WTC11 (cell line): ENCODE data around the gene FAM50B. TPM values are rescaled to one million over a fixed set of nuclear protein-coding genes. Genes with fewer than 3 reads are reported as not detected.

Source experiments
- ATAC-seq: fragments of 200-7000 bp; cut with Tn5 transposase; 2 replicates; pipeline ENCODE4 v1.10.0; 2021; ENCODE audit warnings: mild to moderate bottlenecking, moderate library complexity
- CTCF ChIA-PET: fragments of 300-600 bp; sonication (Branson Sonifier 250); formaldehyde crosslinking; loops from one replicate; lab custom pipeline; 2021; ENCODE audit warnings: antibody characterized with exemption; lab: Charles Lee
- POLR2A ChIA-PET: fragments of 350-600 bp; sonication (Branson Sonifier 250); formaldehyde crosslinking; loops from one replicate; lab custom pipeline; 2021; ENCODE audit warnings: antibody characterized with exemption; lab: Charles Lee
- DNase-seq: peaks from one replicate; pipeline ENCODE4 v3.0.0; 2021; ENCODE audit warnings: low spot score
- H3K27ac Mint-ChIP-seq: 2 replicates; pipeline ENCODE4 v1.8.0; 2021; ENCODE audit warnings: mixed read lengths
- H3K27me3 Mint-ChIP-seq: 2 replicates; pipeline ENCODE4 v1.8.0; 2021; ENCODE audit warnings: low read depth, mild to moderate bottlenecking, moderate library complexity, mixed read lengths
- H3K36me3 Mint-ChIP-seq: 2 replicates; pipeline ENCODE4 v1.8.0; 2021; ENCODE audit warnings: mixed read lengths
- H3K4me1 Mint-ChIP-seq: 2 replicates; pipeline ENCODE4 v1.8.0; 2022; ENCODE audit warnings: mixed read lengths
- H3K4me3 Mint-ChIP-seq: 2 replicates; pipeline ENCODE4 v1.8.0; 2021; ENCODE audit warnings: mild to moderate bottlenecking, moderate library complexity, mixed read lengths
- H3K9me3 Mint-ChIP-seq: 2 replicates; pipeline ENCODE4 v1.8.0; 2021; ENCODE audit warnings: mixed read lengths
- ATF2 ChIP-seq: sonication (generic); formaldehyde crosslinking; IDR thresholded peaks from 2 replicates; pipeline ENCODE4 v1.8.1; 2022; ENCODE audit warnings: low read depth, missing genetic modification reagents, borderline replicate concordance
- ATF3 ChIP-seq: sonication (generic); formaldehyde crosslinking; conservative IDR thresholded peaks from 2 replicates; pipeline ENCODE4 v1.8.1; 2022; ENCODE audit warnings: mild to moderate bottlenecking, missing genetic modification reagents
- CBFB ChIP-seq: sonication (generic); formaldehyde crosslinking; IDR thresholded peaks from 2 replicates; pipeline ENCODE4 v1.8.1; 2022; ENCODE audit warnings: mild to moderate bottlenecking, low read depth, missing genetic modification reagents
- CREB1 ChIP-seq: sonication (generic); formaldehyde crosslinking; IDR thresholded peaks from 2 replicates; pipeline ENCODE4 v1.8.0; 2023; ENCODE audit warnings: mild to moderate bottlenecking, missing genetic modification reagents
- GABPB1 ChIP-seq: sonication (generic); formaldehyde crosslinking; IDR thresholded peaks from 2 replicates; pipeline ENCODE4 v1.8.1; 2023; ENCODE audit warnings: mild to moderate bottlenecking, missing genetic modification reagents
- GRHL2 ChIP-seq: fragments of 250-450 bp; sonication (Bioruptor Pico); IDR thresholded peaks from 2 replicates; pipeline ENCODE4 v1.8.0; 2022; ENCODE audit warnings: mild to moderate bottlenecking, moderate library complexity; ENCODE audit not compliant: insufficient replicate concordance, severe bottlenecking
- HMGA2 ChIP-seq: fragments of 250-450 bp; sonication (Bioruptor Pico); IDR thresholded peaks from 2 replicates; pipeline ENCODE4 v1.4.0; 2021; ENCODE audit warnings: mild to moderate bottlenecking, moderate library complexity
- JAZF1 ChIP-seq: fragments of 250-450 bp; sonication (Bioruptor Pico); IDR thresholded peaks from 2 replicates; pipeline ENCODE4 v1.9.0; 2021; ENCODE audit warnings: moderate library complexity, mild to moderate bottlenecking, inconsistent platforms
- JUN ChIP-seq: sonication (generic); formaldehyde crosslinking; IDR thresholded peaks from 2 replicates; pipeline ENCODE4 v1.8.0; 2023; ENCODE audit warnings: mild to moderate bottlenecking, missing genetic modification reagents
- KAT7 ChIP-seq: sonication (generic); formaldehyde crosslinking; IDR thresholded peaks from 2 replicates; pipeline ENCODE4 v1.8.1; 2023; ENCODE audit warnings: missing genetic modification reagents, mild to moderate bottlenecking, borderline replicate concordance
- MXD4 ChIP-seq: fragments of 250-450 bp; sonication (Bioruptor Pico); IDR thresholded peaks from 2 replicates; pipeline ENCODE4 v1.8.0; 2021; ENCODE audit warnings: mild to moderate bottlenecking, moderate library complexity, borderline replicate concordance
- NFE2L1 ChIP-seq: sonication (generic); formaldehyde crosslinking; IDR thresholded peaks from 2 replicates; pipeline ENCODE4 v1.8.1; 2023; ENCODE audit warnings: missing genetic modification reagents
- TCF7 ChIP-seq: sonication (generic); formaldehyde crosslinking; IDR thresholded peaks from 2 replicates; pipeline ENCODE4 v1.8.0; 2022; ENCODE audit warnings: mild to moderate bottlenecking, low read depth, missing genetic modification reagents, moderate library complexity
- USF2 ChIP-seq: sonication (generic); formaldehyde crosslinking; IDR thresholded peaks from 2 replicates; pipeline ENCODE4 v1.8.1; 2023; ENCODE audit warnings: mild to moderate bottlenecking, missing genetic modification reagents, moderate library complexity
- ZNF121 ChIP-seq: sonication (generic); formaldehyde crosslinking; IDR thresholded peaks from 2 replicates; pipeline ENCODE4 v1.8.0; 2023; ENCODE audit warnings: missing genetic modification reagents
- ZNF263 ChIP-seq: sonication (generic); formaldehyde crosslinking; IDR thresholded peaks from 2 replicates; pipeline ENCODE4 v1.8.1; 2022; ENCODE audit warnings: low read depth, mild to moderate bottlenecking, moderate library complexity, missing genetic modification reagents
- ZNF396 ChIP-seq: fragments of 250-450 bp; sonication (Bioruptor Pico); IDR thresholded peaks from 2 replicates; pipeline ENCODE4 v1.8.0; 2021; ENCODE audit warnings: mild to moderate bottlenecking, moderate library complexity, borderline replicate concordance
- ZNF512 ChIP-seq: sonication (generic); formaldehyde crosslinking; IDR thresholded peaks from 2 replicates; pipeline ENCODE4 v1.8.1; 2022; ENCODE audit warnings: missing genetic modification reagents, borderline replicate concordance
- ZNF671 ChIP-seq: fragments of 250-450 bp; sonication (Bioruptor Pico); IDR thresholded peaks from 2 replicates; pipeline ENCODE4 v1.8.0; 2021; ENCODE audit warnings: mild to moderate bottlenecking
- total RNA-seq: library from RNA; stranded (reverse); gene quantifications from 3 replicates; pipeline ENCODE4 v1.2.3, GENCODE V29; 2021
- TF ChIP-seq, protein P1 (sequence below): sonication (generic); formaldehyde crosslinking; IDR thresholded peaks from 2 replicates; pipeline ENCODE4 v1.8.1; 2023; ENCODE audit warnings: mild to moderate bottlenecking, moderate library complexity, missing genetic modification reagents
- TF ChIP-seq, protein P2 (sequence below): sonication (generic); formaldehyde crosslinking; IDR thresholded peaks from 2 replicates; pipeline ENCODE4 v1.8.1; 2023; ENCODE audit warnings: mild to moderate bottlenecking, missing genetic modification reagents, moderate library complexity
- TF ChIP-seq, protein P3 (sequence below): sonication (generic); formaldehyde crosslinking; IDR thresholded peaks from 2 replicates; pipeline ENCODE4 v1.8.0; 2022; ENCODE audit warnings: mild to moderate bottlenecking, missing genetic modification reagents

Gene FAM50B
- total RNA-seq, 1 experiment from 2014 or later: 2.1 TPM

DNA sequence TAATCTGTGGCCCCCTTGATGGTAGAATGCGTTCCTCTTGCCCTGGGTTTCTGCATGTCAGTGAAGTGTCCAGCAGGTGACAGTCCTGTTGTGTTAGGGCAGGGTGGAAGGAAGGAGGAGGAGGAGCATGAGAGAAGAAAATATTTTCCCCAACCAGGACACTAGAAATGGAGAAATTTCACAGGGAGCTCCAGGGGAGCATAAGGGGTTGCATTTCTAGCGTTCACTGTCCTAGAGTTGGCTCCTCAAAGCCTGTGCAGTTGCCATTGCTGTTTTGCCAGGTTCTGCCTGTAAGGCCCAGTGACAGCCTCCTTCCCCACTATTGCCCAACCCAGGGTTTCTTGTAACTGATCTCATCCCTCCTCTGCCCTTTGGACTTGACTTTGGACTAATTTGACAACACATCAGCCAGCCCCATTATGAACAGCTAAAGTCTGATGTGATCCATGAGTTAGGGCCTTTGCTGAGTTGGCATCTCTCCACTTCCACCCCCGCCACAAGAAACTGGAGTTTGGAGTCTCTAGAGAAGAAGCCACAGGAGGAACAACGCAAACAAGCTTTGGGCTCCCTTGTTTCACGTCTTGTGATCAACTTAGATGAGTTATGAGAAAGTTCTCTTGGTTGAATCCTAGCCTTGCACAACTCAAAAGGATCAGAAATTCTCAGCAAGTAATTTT lies 14.0 kb upstream of the FAM50B start:
- ATAC-seq (no peak), DNase-seq (no peak)
- TF ChIP-seq GABPB1: peak; percentile 64; the same call in 1 of the 2 replicates
- TF ChIP-seq HMGA2 (CRISPR knock-in tag): no peak
- peaks cover 7% of the 10 kb centered on the region for H3K4me1 Mint-ChIP-seq
- POLR2A ChIA-PET: no interaction called here
- H3K27me3 Mint-ChIP-seq: no peaks in the 10 kb centered on the region
- no peaks in the 10 kb centered on the region for H3K9me3 Mint-ChIP-seq
- H3K27ac Mint-ChIP-seq: no peak overlapping the region
- CTCF ChIA-PET: interaction anchor here (0.7 to 1.5 kb wide), 3 partner anchors 14 to 155 kb away, joined by 3 to 19 read pairs (median 3); partner anchors contain the start of gene FAM50B
- no peak overlapping the region for H3K4me3 Mint-ChIP-seq
- no peaks in the 10 kb centered on the region for H3K36me3 Mint-ChIP-seq

- no peak for DNase-seq
- H3K4me1 Mint-ChIP-seq: peaks cover 7% of the 10 kb centered on the region
- H3K36me3 Mint-ChIP-seq: no peaks in the 10 kb centered on the region
- ChIA-PET CTCF (interaction anchor here (0.7 to 1.5 kb wide), 3 partner anchors 14 to 155 kb away, joined by 3 to 19 read pairs (median 3); partner anchors contain the start of gene FAM50B), POLR2A (no interaction called here)
- no peak overlapping the region for H3K4me3 Mint-ChIP-seq
- no peak for ATAC-seq
- TF ChIP-seq, protein P1, sequence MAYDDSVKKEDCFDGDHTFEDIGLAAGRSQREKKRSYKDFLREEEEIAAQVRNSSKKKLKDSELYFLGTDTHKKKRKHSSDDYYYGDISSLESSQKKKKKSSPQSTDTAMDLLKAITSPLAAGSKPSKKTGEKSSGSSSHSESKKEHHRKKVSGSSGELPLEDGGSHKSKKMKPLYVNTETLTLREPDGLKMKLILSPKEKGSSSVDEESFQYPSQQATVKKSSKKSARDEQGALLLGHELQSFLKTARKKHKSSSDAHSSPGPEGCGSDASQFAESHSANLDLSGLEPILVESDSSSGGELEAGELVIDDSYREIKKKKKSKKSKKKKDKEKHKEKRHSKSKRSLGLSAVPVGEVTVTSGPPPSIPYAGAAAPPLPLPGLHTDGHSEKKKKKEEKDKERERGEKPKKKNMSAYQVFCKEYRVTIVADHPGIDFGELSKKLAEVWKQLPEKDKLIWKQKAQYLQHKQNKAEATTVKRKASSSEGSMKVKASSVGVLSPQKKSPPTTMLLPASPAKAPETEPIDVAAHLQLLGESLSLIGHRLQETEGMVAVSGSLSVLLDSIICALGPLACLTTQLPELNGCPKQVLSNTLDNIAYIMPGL (CRISPR knock-in tag): no peak
- TF ChIP-seq, protein P2, sequence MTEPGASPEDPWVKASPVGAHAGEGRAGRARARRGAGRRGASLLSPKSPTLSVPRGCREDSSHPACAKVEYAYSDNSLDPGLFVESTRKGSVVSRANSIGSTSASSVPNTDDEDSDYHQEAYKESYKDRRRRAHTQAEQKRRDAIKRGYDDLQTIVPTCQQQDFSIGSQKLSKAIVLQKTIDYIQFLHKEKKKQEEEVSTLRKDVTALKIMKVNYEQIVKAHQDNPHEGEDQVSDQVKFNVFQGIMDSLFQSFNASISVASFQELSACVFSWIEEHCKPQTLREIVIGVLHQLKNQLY: no peak
- no peaks in the 10 kb centered on the region for H3K9me3 Mint-ChIP-seq
- no peak overlapping the region for H3K27ac Mint-ChIP-seq
- H3K27me3 Mint-ChIP-seq: no peaks in the 10 kb centered on the region; the same call in 1 of the 2 replicates
These were observed 13.4 kb upstream of the FAM50B start for GRCh38 chr6:3835785-3836184.

- POLR2A ChIA-PET: no interaction called here
These were observed 12.6 kb upstream of the FAM50B start for GRCh38 chr6:3836566-3836965.

More at GRCh38 chr6:3836566-3836965, 12.6 kb upstream of the FAM50B start:
- TF ChIP-seq CBFB (CRISPR knock-in tag): no peak
- TF ChIP-seq GRHL2 (CRISPR knock-in tag): no peak
- TF ChIP-seq JUN (CRISPR knock-in tag): no peak
- no peak for TF ChIP-seq ATF3 (CRISPR knock-in tag)
- TF ChIP-seq ZNF121 (CRISPR knock-in tag): no peak
- TF ChIP-seq USF2 (CRISPR knock-in tag): no peak
- no peak for TF ChIP-seq MXD4
- no peak for TF ChIP-seq NFE2L1 (CRISPR knock-in tag)
- no peak for TF ChIP-seq JAZF1 (CRISPR knock-in tag)
- TF ChIP-seq ZNF263: no peak
- no peak for TF ChIP-seq TCF7
- TF ChIP-seq KAT7 (CRISPR knock-in tag): no peak
- no peak for TF ChIP-seq ZNF512 (CRISPR knock-in tag)
- no peak for TF ChIP-seq ATF2 (CRISPR knock-in tag)
- TF ChIP-seq ZNF396 (CRISPR knock-in tag): no peak
- TF ChIP-seq, protein P3, sequence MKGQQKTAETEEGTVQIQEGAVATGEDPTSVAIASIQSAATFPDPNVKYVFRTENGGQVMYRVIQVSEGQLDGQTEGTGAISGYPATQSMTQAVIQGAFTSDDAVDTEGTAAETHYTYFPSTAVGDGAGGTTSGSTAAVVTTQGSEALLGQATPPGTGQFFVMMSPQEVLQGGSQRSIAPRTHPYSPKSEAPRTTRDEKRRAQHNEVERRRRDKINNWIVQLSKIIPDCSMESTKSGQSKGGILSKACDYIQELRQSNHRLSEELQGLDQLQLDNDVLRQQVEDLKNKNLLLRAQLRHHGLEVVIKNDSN (CRISPR knock-in tag): no peak
- no peak for TF ChIP-seq CREB1 (CRISPR knock-in tag)
- TF ChIP-seq ZNF671 (CRISPR knock-in tag): no peak
- Mint-ChIP-seq H3K9me3 (no peaks in the 10 kb centered on the region), H3K36me3 (no peaks in the 10 kb centered on the region), H3K4me1 (peaks cover 7% of the 10 kb centered on the region), H3K27me3 (no peaks in the 10 kb centered on the region; the same call in 1 of the 2 replicates), H3K4me3 (no peak overlapping the region), H3K27ac (no peak overlapping the region)
- ATAC-seq: no peak
- CTCF ChIA-PET: no interaction called here
- no peak for DNase-seq
